Measurements from ENCODE around the gene OPCML.

DNA sequence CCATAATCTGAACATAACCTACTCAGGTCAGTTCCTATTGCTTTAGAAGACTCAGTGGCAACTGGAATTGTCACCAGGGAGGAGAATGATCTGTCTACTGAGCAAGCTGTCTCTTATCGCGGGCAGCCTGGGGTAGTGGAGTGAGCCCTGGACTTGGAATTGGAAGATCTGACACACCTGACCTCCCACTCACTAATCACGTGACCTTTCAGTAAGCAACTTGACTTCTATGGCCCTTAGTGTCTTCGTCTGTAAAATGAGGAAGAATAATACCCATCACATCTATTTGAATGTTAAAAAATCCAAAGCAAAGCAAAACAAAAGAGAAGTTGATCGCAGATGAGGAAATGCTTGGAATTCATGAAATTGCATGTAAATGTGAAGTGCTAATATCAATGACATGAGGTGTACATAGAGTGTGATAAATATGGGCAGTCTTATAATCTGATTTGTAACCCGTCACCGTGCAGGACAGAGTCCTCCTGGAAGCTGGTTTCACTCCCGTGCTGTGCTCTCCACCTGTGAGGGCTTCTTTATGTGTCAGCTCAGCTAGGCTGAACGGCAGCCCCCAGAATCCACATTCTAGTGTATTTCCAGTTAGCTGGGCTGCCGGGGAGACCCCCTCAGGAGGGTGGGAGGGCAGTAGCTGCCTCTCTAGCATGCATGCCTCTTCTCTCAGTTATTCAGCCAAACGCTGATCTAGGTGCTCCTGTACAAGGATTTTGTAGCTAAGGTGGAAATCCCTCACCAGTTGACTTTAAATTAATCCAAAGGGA lies 482.9 kb downstream of the OPCML start:
- TF ChIP-seq, protein P1, sequence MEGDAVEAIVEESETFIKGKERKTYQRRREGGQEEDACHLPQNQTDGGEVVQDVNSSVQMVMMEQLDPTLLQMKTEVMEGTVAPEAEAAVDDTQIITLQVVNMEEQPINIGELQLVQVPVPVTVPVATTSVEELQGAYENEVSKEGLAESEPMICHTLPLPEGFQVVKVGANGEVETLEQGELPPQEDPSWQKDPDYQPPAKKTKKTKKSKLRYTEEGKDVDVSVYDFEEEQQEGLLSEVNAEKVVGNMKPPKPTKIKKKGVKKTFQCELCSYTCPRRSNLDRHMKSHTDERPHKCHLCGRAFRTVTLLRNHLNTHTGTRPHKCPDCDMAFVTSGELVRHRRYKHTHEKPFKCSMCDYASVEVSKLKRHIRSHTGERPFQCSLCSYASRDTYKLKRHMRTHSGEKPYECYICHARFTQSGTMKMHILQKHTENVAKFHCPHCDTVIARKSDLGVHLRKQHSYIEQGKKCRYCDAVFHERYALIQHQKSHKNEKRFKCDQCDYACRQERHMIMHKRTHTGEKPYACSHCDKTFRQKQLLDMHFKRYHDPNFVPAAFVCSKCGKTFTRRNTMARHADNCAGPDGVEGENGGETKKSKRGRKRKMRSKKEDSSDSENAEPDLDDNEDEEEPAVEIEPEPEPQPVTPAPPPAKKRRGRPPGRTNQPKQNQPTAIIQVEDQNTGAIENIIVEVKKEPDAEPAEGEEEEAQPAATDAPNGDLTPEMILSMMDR (IDR thresholded peaks at IDR 0.05) = no peak
- TF ChIP-seq POLR2A (IDR thresholded peaks at IDR 0.05) = no peak

All from lower leg skin (tissue), 3 donors.